ENCODE measurements around the gene KIF2A. TPM values are rescaled to one million over a fixed set of nuclear protein-coding genes. Genes with fewer than 3 reads are reported as not detected.

KIF2A gene
- total and polyA plus RNA-seq, 2 of the 4 experiments (the other 2 are of a cell fraction), result 23.6 to 37.3 TPM

GRCh38 chr5:62305358-62305714 is 670 bp upstream of the KIF2A start:
- no peak for ATAC-seq (ENCODE audit: low read depth)
- Histone ChIP-seq H2BK120ac (ENCODE audit: low read depth, low read length) (no peak overlapping the region), H2AK9ac (replicated peaks; ENCODE audit: low read depth, low read length, poor library complexity) (peak overlapping the region; percentile 88), H3K4me2 (ENCODE audit: low read depth, low read length) (peak overlapping the region; percentile 85), H3K14ac (replicated peaks; ENCODE audit: low read depth, low read length) (peak overlapping the region; percentile 68), H3K9me1 (ENCODE audit: insufficient read depth, low read length) (peaks cover 14% of the 10 kb centered on the region), H3K4ac (ENCODE audit: low read depth, low read length) (peak overlapping the region; percentile 60), H3K27ac (ENCODE audit: insufficient read depth, low read length) (peak overlapping the region; percentile 16; the same call in 1 of the 2 replicates), H3K4me3 (ENCODE audit: insufficient read depth, low read depth, low read length) (peak overlapping the region; percentile 49), H3K79me1 (ENCODE audit: low read depth in 1 of 2, low read length in 2 of 2) (peaks cover 0 to 30% of the 10 kb centered on the region in 2 experiments; a peak in 2 of 4 replicates), H3K9me3 (ENCODE audit: control insufficient read depth, insufficient read depth, low read length) (no peaks in the 10 kb centered on the region), H2BK15ac (ENCODE audit: low read depth, low read length) (no peak overlapping the region), H4K91ac (ENCODE audit: insufficient read depth, low read depth, low read length) (peak overlapping the region; percentile 80), H2BK20ac (ENCODE audit: low read depth, low read length) (no peak overlapping the region), H3K9ac (ENCODE audit: low read depth, low read length) (peak overlapping the region; percentile 18; the same call in 1 of the 2 replicates), H3K4me1 (ENCODE audit: control insufficient read depth, insufficient read depth, low read length) (0 out of 2 replicates have a peak, but pooled peaks cover 2% of the 10 kb centered on the region), H2AFZ (replicated peaks; ENCODE audit: low read length, poor library complexity) (peak overlapping the region; percentile 94), H4K8ac (ENCODE audit: low read depth in 2 of 2, low read length in 2 of 2) (peak overlapping the region; percentile 89 to 93), H3K36me3 (ENCODE audit: control insufficient read depth, insufficient read depth, low read length) (no peaks in the 10 kb centered on the region; the same call in 1 of the 2 replicates), H4K20me1 (ENCODE audit: insufficient read depth, low read length) (peaks cover 27% of the 10 kb centered on the region; the same call in 1 of the 2 replicates), H3K27me3 (ENCODE audit: control insufficient read depth, insufficient read depth, low read length) (no peaks in the 10 kb centered on the region), H2AK5ac (ENCODE audit: low read depth, low read length) (0 out of 2 replicates have a peak overlapping the region, but pooled peaks have one; percentile 7), H3K23ac (ENCODE audit: low read depth, low read length) (peak overlapping the region; percentile 18; the same call in 1 of the 2 replicates), H3K56ac (ENCODE audit: extremely low read depth, insufficient read depth, low read length) (no peak overlapping the region), H4K5ac (ENCODE audit: low read depth, low read length) (peak overlapping the region; percentile 54; the same call in 1 of the 2 replicates), H2BK5ac (ENCODE audit: low read depth, low read length, poor library complexity, severe bottlenecking) (no peak overlapping the region), H3K18ac (ENCODE audit: low read depth, low read length) (no peak overlapping the region)
- ChIA-PET CTCF (no interaction called here), POLR2A (ENCODE audit: unreplicated experiment) (no interaction called here)
- DNase-seq, result no peak
- in situ Hi-C loops (cut with MboI; ENCODE audit: low sequenced_read_pairs), result no loop called here
- intact Hi-C loops (cut with micrococcal nuclease), result no loop called here
- no peak for TF ChIP-seq SMC3 (IDR thresholded peaks at IDR 0.05; ENCODE audit: low read depth, low read length)
- TF ChIP-seq CHD1 (IDR thresholded peaks at IDR 0.05; ENCODE audit: low read depth, low read length), result no peak
- BruUV-seq (replicated peaks), result no TSS peak
- dilution Hi-C loops (cut with HindIII; ENCODE audit: low sequenced_read_pairs, unreplicated experiment), result no loop called here
- WGBS, 2 experiments (ENCODE audit: extremely low coverage in 2 of 2, insufficient read length in 1 of 2), result no CpG with 5 or more reads among the region's 4 CpGs

Data from IMR-90 (cell line).